Colonic mucosa (tissue), 4 donors: ENCODE measurements around the gene WARS2. TPM values are rescaled to one million over a fixed set of nuclear protein-coding genes. Genes with fewer than 3 reads are reported as not detected.

Experiments used
- DNase-seq: peaks from one replicate; pipeline ENCODE4 v3.0.0-alpha.2; 2020
- H3K27ac ChIP-seq: fragments of 200-600 bp; one replicate; pipeline ENCODE4 v1.8.0; 2021
- H3K27me3 ChIP-seq: fragments of 200-600 bp; one replicate; pipeline ENCODE4 v1.8.0; 2021
- H3K36me3 ChIP-seq: fragments of 200-600 bp; one replicate; pipeline ENCODE4 v1.8.0; 2021
- H3K4me1 ChIP-seq: fragments of 200-600 bp; one replicate; pipeline ENCODE4 v1.8.0; 2021; ENCODE audit warnings: mild to moderate bottlenecking
- H3K4me3 ChIP-seq: fragments of 200-600 bp; one replicate; pipeline ENCODE4 v1.8.0; 2021
- H3K9ac ChIP-seq, 2 donors: one replicate each; pipeline ENCODE4 v1.7.0; 2013; ENCODE audit warnings: control low read depth in 2 of 2, low read depth in 2 of 2, low read length in 2 of 2
- H3K9me3 ChIP-seq: fragments of 200-600 bp; one replicate; pipeline ENCODE4 v1.8.0; 2021
- CTCF ChIP-seq: fragments of 200-600 bp; IDR thresholded peaks from one replicate; pipeline ENCODE4 v1.8.0; 2022; ENCODE audit warnings: antibody characterized with exemption, mild to moderate bottlenecking
- intact Hi-C: fragments of 100-400 bp; cut with DNase I; formaldehyde crosslinking; loops from one replicate; pipeline ENCODE4 v1.14.1; 2022
- total RNA-seq, 2 donors: library from RNA; stranded (reverse); fragmentation: NEBNext Ultra II Directional in 1 of 2; extraction: Animal tissue kit (Norgen Biotek cat#: 25700) in 1 of 2; gene quantifications; one replicate each; pipeline ENCODE4 v1.2.1, GENCODE V29; 2021
- donor health status: healthy.
- donor health status: DM: no; HTN: no; CAD: no.
- donor health status: DM: no; HTN: no; CAD: no.

Gene WARS2
- total RNA-seq, 2 donors from 2014 or later: 18.1 to 18.2 TPM

DNA sequence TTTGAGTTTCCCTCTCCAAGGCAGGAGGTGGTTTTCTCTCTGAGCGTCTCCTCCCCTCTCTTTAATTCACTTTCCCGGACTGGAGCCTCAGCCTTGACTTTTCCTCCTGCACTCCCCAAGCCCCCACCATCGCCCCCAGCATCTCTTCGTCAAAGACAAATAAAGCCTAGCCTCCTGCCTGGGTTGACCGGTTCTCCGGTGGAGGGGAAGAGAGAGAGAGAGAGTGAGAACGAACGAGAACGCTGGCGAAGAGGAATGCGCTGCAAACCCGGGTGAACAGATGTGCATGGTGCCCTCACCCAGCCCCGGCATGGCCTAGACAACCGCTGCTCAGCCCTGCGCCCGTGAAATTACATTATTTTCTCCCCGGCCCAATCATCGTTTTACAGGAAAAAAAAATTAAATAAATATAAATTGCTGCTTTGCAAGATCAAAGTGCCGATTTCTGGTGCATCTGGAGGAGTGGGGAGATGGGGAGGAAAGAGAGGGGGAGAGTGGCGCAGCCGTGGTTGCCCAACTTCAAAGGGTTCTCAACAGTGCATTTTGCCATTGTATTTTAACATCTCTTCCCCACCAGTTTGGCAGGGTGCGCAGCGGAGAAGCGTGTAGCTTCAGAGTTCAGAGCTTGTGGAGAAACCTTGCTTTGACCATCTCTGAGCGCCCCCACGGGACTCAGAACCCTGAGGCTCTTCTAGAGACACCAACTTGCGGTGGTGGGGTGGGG lies 140.9 kb downstream of the WARS2 start:
- peaks cover 6% of the 10 kb centered on the region for H3K4me1 ChIP-seq
- H3K4me3 ChIP-seq: no peak overlapping the region
- no peaks in the 10 kb centered on the region for H3K9me3 ChIP-seq
- H3K27me3 ChIP-seq: peaks cover 76% of the 10 kb centered on the region
- TF ChIP-seq CTCF: no peak
- H3K36me3 ChIP-seq: no peaks in the 10 kb centered on the region
- DNase-seq: no peak
- no peak overlapping the region for H3K9ac ChIP-seq
- no peak overlapping the region for H3K27ac ChIP-seq
- intact Hi-C loops: no loop called here

GRCh38 chr1:118998171-118998570 lies 142.3 kb downstream of the WARS2 start:
- H3K4me1 ChIP-seq: peaks cover 6% of the 10 kb centered on the region
- H3K4me3 ChIP-seq: no peak overlapping the region
- no peak overlapping the region for H3K9ac ChIP-seq
- H3K27me3 ChIP-seq: peaks cover 76% of the 10 kb centered on the region
- no peaks in the 10 kb centered on the region for H3K9me3 ChIP-seq
- H3K27ac ChIP-seq: no peak overlapping the region
- intact Hi-C loops: no loop called here
- TF ChIP-seq CTCF: no peak
- DNase-seq: no peak
- no peaks in the 10 kb centered on the region for H3K36me3 ChIP-seq

GRCh38 chr1:118997225-118997624 lies 143.2 kb downstream of the WARS2 start:
- H3K9me3 ChIP-seq: no peaks in the 10 kb centered on the region
- H3K27ac ChIP-seq: no peak overlapping the region
- H3K4me1 ChIP-seq: peaks cover 6% of the 10 kb centered on the region
- TF ChIP-seq CTCF: no peak
- intact Hi-C loops: no loop called here
- DNase-seq: no peak
- no peak overlapping the region for H3K9ac ChIP-seq
- no peaks in the 10 kb centered on the region for H3K36me3 ChIP-seq
- H3K4me3 ChIP-seq: no peak overlapping the region
- peaks cover 80% of the 10 kb centered on the region for H3K27me3 ChIP-seq

- Histone ChIP-seq H3K27me3 (peaks cover 86% of the 10 kb centered on the region), H3K27ac (no peak overlapping the region), H3K4me3 (no peak overlapping the region), H3K4me1 (no peaks in the 10 kb centered on the region), H3K9me3 (no peaks in the 10 kb centered on the region), H3K36me3 (no peaks in the 10 kb centered on the region), H3K9ac (no peak overlapping the region)
- DNase-seq: no peak
- TF ChIP-seq CTCF: no peak
- intact Hi-C loops: no loop called here
Measured at GRCh38 chr1:118995312-118996016, 145.0 kb downstream of the WARS2 start.

- no peak overlapping the region for H3K9ac ChIP-seq
- no peaks in the 10 kb centered on the region for H3K4me1 ChIP-seq
- intact Hi-C loops: no loop called here
- no peak for DNase-seq
- no peak overlapping the region for H3K4me3 ChIP-seq
- no peaks in the 10 kb centered on the region for H3K9me3 ChIP-seq
- TF ChIP-seq CTCF: no peak
- H3K27me3 ChIP-seq: peaks cover 86% of the 10 kb centered on the region
- no peaks in the 10 kb centered on the region for H3K36me3 ChIP-seq
- H3K27ac ChIP-seq: no peak overlapping the region
Measured at GRCh38 chr1:118993700-118994026, 146.8 kb downstream of the WARS2 start.
